GM23248 (cell line): ENCODE results near the gene COPZ2. TPM values are rescaled to one million over a fixed set of nuclear protein-coding genes. Genes with fewer than 3 reads are reported as not detected.

Experiments
- DNase-seq: peaks from one replicate; pipeline ENCODE4 v3.0.0-alpha.2; 2015
- H2AFZ ChIP-seq: fragments of 200-600 bp; sonication (generic); 2 replicates; pipeline ENCODE4 v1.6.1; 2016; ENCODE audit warnings: antibody characterized with exemption
- H3F3A ChIP-seq: fragments of 200-600 bp; sonication (generic); 2 replicates; pipeline ENCODE4 v1.6.1; 2016; ENCODE audit warnings: mild to moderate bottlenecking, antibody characterized with exemption, mixed run types; ENCODE audit not compliant: insufficient read depth
- H3K27ac ChIP-seq: fragments of 200-600 bp; sonication (generic); 2 replicates; pipeline ENCODE4 v1.5.1; 2016; ENCODE audit warnings: mild to moderate bottlenecking
- H3K27me3 ChIP-seq: fragments of 200-600 bp; sonication (generic); replicated peaks from 2 replicates; pipeline ENCODE4 v1.6.1; 2016; ENCODE audit warnings: mild to moderate bottlenecking; ENCODE audit not compliant: insufficient read depth
- H3K36me3 ChIP-seq: fragments of 200-600 bp; sonication (generic); 2 replicates; pipeline ENCODE4 v1.6.1; 2016; ENCODE audit warnings: low read depth, mild to moderate bottlenecking
- H3K4me1 ChIP-seq: fragments of 200-600 bp; sonication (generic); 2 replicates; pipeline ENCODE4 v1.6.1; 2016; ENCODE audit warnings: mild to moderate bottlenecking; ENCODE audit not compliant: insufficient read depth
- H3K4me2 ChIP-seq: fragments of 200-600 bp; sonication (generic); one replicate; pipeline ENCODE4 v1.6.1; 2016; ENCODE audit warnings: mild to moderate bottlenecking; ENCODE audit not compliant: unreplicated experiment
- H3K4me3 ChIP-seq: fragments of 200-600 bp; sonication (generic); 2 replicates; pipeline ENCODE4 v1.5.1; 2016; ENCODE audit warnings: mild to moderate bottlenecking
- H3K79me2 ChIP-seq: fragments of 200-600 bp; sonication (generic); 2 replicates; pipeline ENCODE4 v1.6.1; 2016; ENCODE audit warnings: mild to moderate bottlenecking; ENCODE audit not compliant: insufficient read depth
- H3K9ac ChIP-seq: fragments of 200-600 bp; sonication (generic); 2 replicates; pipeline ENCODE4 v1.6.1; 2016; ENCODE audit warnings: mild to moderate bottlenecking
- H3K9me2 ChIP-seq: fragments of 200-600 bp; sonication (generic); 2 replicates; pipeline ENCODE4 v1.6.1; 2016; ENCODE audit warnings: mixed run types, mild to moderate bottlenecking, moderate library complexity; ENCODE audit not compliant: insufficient read depth
- H3K9me3 ChIP-seq: fragments of 200-600 bp; sonication (generic); one replicate; pipeline ENCODE4 v1.6.1; 2017; ENCODE audit warnings: low read depth
- H4K20me1 ChIP-seq: fragments of 200-600 bp; sonication (generic); 2 replicates; pipeline ENCODE4 v1.6.0; 2016; ENCODE audit not compliant: insufficient read depth
- EZH2 ChIP-seq: fragments of 200-600 bp; sonication (generic); IDR thresholded peaks from 2 replicates; pipeline ENCODE4 v1.6.1; 2018; ENCODE audit warnings: antibody characterized with exemption, mild to moderate bottlenecking; ENCODE audit not compliant: insufficient read depth, poor library complexity, severe bottlenecking
- EZH2phosphoT487 ChIP-seq: fragments of 200-600 bp; sonication (generic); IDR thresholded peaks from 2 replicates; pipeline ENCODE4 v1.6.1; 2018; ENCODE audit warnings: antibody characterized with exemption, moderate library complexity, mild to moderate bottlenecking, low read depth; ENCODE audit not compliant: insufficient read depth
- WGBS, 2 experiments: methylation state at CpG; one replicate each; pipeline ENCODE4 v1.1.6; 2015 to 2017; ENCODE audit warnings: low lambda C conversion rate in 2 of 2, low coverage in 1 of 2; ENCODE audit errors: missing lambda C conversion rate in 2 of 2; 5-methylcytosine and 5-hydroxymethylcytosine counted together
- in situ Hi-C: fragments of 300-500 bp; cut with MboI; formaldehyde crosslinking; loops from 2 replicates; pipeline ENCODE4 v1.15.0; 2020
- polyA plus RNA-seq: library from polyadenylated mRNA; unstranded; fragments of >200 nt; fragmentation: Nextera tagmentation; extraction: Ambion mirVana; gene quantifications from 2 replicates; pipeline ENCODE4 v1.2.1, GENCODE V29; 2016
- total RNA-seq: library from RNA; depleted of rRNA; stranded (reverse); fragments of >200 nt; shearing (Covaris generic); gene quantifications from 2 replicates; pipeline ENCODE4 v1.2.3, GENCODE V29; 2014

Gene COPZ2
- total and polyA plus RNA-seq, 2 experiments from 2014 or later, result 148 to 399 TPM

DNA sequence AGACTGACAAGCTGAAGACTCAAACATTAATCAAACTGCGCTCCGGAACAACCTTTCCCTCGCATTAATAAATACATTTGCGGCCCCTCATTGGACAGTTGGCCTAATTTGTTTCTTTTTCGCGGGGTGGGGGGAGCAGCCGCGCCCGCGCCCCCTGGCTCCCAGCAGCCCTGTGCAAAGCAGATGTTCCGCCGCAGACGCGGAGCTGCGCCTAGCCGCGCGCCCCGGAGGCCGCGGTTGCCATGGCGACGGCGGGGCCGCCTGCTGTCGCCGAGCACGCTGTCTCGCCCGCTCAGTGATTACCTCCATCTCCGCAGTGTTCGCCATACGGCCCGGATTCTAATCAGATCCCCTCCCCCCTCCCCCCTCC is 25.5 kb downstream of the COPZ2 start:
- Histone ChIP-seq H3K9me3 (no peaks in the 10 kb centered on the region), H3K4me3 (peak overlapping the region; percentile 71), H3K9ac (peak overlapping the region; percentile 43), H3K79me2 (no peaks in the 10 kb centered on the region), H3K27me3 (no peaks in the 10 kb centered on the region), H3K36me3 (no peaks in the 10 kb centered on the region), H2AFZ (peak overlapping the region; percentile 86), H3K27ac (no peak overlapping the region), H3K4me1 (peaks cover 5% of the 10 kb centered on the region; the same call in 1 of the 2 replicates), H3K9me2 (no peaks in the 10 kb centered on the region), H3F3A (no peaks in the 10 kb centered on the region), H4K20me1 (no peaks in the 10 kb centered on the region), H3K4me2 (peak overlapping the region; percentile 88)
- 1 to 4% methylated on average over 20 to 34 of the region's 34 CpGs for WGBS, 2 experiments
- in situ Hi-C loops, result no loop called here
- DNase-seq, result peak; percentile 64
- TF ChIP-seq EZH2 (no peak), EZH2phosphoT487 (no peak)

DNA sequence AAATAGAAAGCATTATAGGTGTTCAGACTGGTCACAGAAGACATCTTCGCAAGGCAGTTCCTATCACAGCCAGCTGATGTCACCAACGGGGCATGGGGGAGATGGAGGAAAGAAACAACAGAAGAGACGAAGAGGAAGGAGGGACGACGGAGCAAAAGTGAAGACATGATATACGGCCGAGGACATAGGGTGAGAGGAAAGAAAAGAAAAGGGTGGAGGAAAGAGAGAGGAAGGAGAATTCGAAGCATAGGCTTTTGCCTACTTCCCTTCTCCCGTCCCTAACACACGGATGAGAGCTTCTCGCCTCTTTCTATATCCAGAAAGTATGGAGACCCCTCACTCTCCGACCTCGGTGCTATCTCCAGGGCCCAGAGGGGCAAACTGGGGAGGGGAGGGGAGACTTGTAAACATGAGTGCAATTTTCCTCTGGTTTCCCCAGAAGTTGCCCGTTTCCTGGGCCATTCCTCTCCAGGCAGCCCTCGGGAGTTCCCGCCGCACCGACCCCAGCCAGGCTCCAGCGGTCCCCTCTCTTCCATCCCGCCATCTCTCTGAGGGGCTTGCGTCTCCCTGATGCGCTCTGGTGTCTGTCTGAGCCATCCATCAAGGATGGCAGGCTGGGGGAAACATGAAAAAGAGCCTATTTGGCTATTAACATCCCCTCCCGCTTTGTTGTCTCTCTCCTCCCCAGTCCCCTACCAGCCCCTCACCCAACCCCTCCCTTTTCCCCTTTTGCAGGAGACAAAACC is 26.0 kb downstream of the COPZ2 start:
- H3K9me2 ChIP-seq, result no peaks in the 10 kb centered on the region
- no peak for TF ChIP-seq EZH2phosphoT487
- TF ChIP-seq EZH2, result no peak
- no peaks in the 10 kb centered on the region for H4K20me1 ChIP-seq
- no peaks in the 10 kb centered on the region for H3F3A ChIP-seq
- in situ Hi-C loops, result no loop called here
- H3K79me2 ChIP-seq, result no peaks in the 10 kb centered on the region
- H3K36me3 ChIP-seq, result no peaks in the 10 kb centered on the region
- H2AFZ ChIP-seq, result peak overlapping the region; percentile 86
- peak; percentile 68 for DNase-seq
- peak overlapping the region; percentile 43 for H3K9ac ChIP-seq
- no peaks in the 10 kb centered on the region for H3K9me3 ChIP-seq
- H3K27ac ChIP-seq, result no peak overlapping the region
- peak overlapping the region; percentile 88 for H3K4me2 ChIP-seq
- no peaks in the 10 kb centered on the region for H3K27me3 ChIP-seq
- H3K4me3 ChIP-seq, result peak overlapping the region; percentile 71
- 21 to 27% methylated on average over 21 to 23 of the region's 23 CpGs for WGBS, 2 experiments
- H3K4me1 ChIP-seq, result peaks cover 5% of the 10 kb centered on the region; the same call in 1 of the 2 replicates

DNA sequence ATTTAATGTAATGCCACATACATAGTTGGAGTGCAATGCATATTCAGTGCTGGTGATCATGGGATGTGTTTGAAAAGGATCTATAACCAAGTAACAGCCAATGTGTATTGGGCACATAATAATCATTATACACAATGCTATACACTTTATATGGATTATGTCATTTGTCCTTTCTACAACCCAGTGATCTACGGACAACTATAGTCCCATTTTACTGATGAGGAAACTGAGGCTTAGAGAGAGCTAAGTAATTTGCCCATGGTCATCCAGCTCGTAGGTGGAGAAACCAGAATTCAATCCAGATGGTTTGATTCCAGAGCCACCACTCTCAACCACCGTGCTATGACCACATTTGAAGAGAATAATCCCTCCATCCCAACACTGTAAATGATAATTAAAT is 27.4 kb downstream of the COPZ2 start:
- Histone ChIP-seq H3K27me3 (no peaks in the 10 kb centered on the region), H3F3A (no peaks in the 10 kb centered on the region), H3K9me2 (no peaks in the 10 kb centered on the region), H4K20me1 (no peaks in the 10 kb centered on the region), H3K9ac (no peak overlapping the region), H3K4me2 (no peak overlapping the region), H2AFZ (no peak overlapping the region), H3K79me2 (no peaks in the 10 kb centered on the region), H3K36me3 (no peaks in the 10 kb centered on the region), H3K4me1 (peaks cover 15% of the 10 kb centered on the region), H3K27ac (no peak overlapping the region), H3K4me3 (no peak overlapping the region), H3K9me3 (no peaks in the 10 kb centered on the region)
- in situ Hi-C loops, result no loop called here
- 51 to 65% methylated on average over 3 of the region's 3 CpGs for WGBS, 2 experiments
- DNase-seq, result no peak
- TF ChIP-seq EZH2phosphoT487 (no peak), EZH2 (no peak)

- no peaks in the 10 kb centered on the region for H3K79me2 ChIP-seq
- 88 to 91% methylated on average over 12 of the region's 12 CpGs for WGBS, 2 experiments
- in situ Hi-C loops, result no loop called here
Measured at GRCh38 chr17:48006936-48007709, 30.5 kb downstream of the COPZ2 start.

More at GRCh38 chr17:48006936-48007709, 30.5 kb downstream of the COPZ2 start:
- Histone ChIP-seq H3K9ac (no peak overlapping the region), H3K4me3 (no peak overlapping the region), H3F3A (peaks cover 12% of the 10 kb centered on the region; the same call in 1 of the 2 replicates), H4K20me1 (no peaks in the 10 kb centered on the region), H3K4me2 (no peak overlapping the region), H3K27ac (no peak overlapping the region), H3K9me2 (no peaks in the 10 kb centered on the region), H3K9me3 (no peaks in the 10 kb centered on the region), H3K27me3 (no peaks in the 10 kb centered on the region), H3K36me3 (no peaks in the 10 kb centered on the region), H2AFZ (no peak overlapping the region), H3K4me1 (peaks cover 37% of the 10 kb centered on the region)
- TF ChIP-seq EZH2phosphoT487 (no peak), EZH2 (no peak)
- DNase-seq, result no peak
